ENCODE results near the gene MICAL2.

The MICAL2 gene

DNA sequence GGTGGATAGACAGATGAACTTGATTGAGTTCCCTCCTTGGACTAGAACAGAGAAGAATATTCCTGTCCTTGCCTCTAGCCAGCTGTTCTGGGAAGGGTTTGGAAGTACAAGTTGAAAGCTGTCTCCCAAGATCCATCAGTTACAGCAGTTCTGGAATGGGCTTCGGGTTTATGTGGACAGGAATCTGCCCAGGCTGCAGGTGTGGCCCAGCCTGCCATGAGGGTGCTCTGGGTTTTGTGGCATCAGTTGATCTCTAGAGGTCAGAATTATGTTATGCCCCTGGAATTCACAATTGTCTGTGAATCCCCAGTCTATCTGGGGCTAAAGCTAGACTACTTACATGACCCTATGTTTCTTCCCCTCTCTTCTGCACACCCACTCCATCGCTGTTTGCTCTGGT lies 4.9 kb upstream of the MICAL2 start:
- TF ChIP-seq CREB1 (IDR thresholded peaks at IDR 0.05; ENCODE audit: low read depth) (no peak), TAF1 (IDR thresholded peaks at IDR 0.05; ENCODE audit: low read depth) (no peak), RAD21 (IDR thresholded peaks at IDR 0.05; ENCODE audit: low read depth) (no peak)
- TF ChIP-seq, protein P1, sequence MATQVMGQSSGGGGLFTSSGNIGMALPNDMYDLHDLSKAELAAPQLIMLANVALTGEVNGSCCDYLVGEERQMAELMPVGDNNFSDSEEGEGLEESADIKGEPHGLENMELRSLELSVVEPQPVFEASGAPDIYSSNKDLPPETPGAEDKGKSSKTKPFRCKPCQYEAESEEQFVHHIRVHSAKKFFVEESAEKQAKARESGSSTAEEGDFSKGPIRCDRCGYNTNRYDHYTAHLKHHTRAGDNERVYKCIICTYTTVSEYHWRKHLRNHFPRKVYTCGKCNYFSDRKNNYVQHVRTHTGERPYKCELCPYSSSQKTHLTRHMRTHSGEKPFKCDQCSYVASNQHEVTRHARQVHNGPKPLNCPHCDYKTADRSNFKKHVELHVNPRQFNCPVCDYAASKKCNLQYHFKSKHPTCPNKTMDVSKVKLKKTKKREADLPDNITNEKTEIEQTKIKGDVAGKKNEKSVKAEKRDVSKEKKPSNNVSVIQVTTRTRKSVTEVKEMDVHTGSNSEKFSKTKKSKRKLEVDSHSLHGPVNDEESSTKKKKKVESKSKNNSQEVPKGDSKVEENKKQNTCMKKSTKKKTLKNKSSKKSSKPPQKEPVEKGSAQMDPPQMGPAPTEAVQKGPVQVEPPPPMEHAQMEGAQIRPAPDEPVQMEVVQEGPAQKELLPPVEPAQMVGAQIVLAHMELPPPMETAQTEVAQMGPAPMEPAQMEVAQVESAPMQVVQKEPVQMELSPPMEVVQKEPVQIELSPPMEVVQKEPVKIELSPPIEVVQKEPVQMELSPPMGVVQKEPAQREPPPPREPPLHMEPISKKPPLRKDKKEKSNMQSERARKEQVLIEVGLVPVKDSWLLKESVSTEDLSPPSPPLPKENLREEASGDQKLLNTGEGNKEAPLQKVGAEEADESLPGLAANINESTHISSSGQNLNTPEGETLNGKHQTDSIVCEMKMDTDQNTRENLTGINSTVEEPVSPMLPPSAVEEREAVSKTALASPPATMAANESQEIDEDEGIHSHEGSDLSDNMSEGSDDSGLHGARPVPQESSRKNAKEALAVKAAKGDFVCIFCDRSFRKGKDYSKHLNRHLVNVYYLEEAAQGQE (IDR thresholded peaks at IDR 0.05; ENCODE audit: low read depth) = no peak
- TF ChIP-seq, protein P2, sequence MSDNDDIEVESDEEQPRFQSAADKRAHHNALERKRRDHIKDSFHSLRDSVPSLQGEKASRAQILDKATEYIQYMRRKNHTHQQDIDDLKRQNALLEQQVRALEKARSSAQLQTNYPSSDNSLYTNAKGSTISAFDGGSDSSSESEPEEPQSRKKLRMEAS (IDR thresholded peaks at IDR 0.05) = no peak
- TF ChIP-seq, protein P3, sequence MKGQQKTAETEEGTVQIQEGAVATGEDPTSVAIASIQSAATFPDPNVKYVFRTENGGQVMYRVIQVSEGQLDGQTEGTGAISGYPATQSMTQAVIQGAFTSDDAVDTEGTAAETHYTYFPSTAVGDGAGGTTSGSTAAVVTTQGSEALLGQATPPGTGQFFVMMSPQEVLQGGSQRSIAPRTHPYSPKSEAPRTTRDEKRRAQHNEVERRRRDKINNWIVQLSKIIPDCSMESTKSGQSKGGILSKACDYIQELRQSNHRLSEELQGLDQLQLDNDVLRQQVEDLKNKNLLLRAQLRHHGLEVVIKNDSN (IDR thresholded peaks at IDR 0.05) = no peak

DNA sequence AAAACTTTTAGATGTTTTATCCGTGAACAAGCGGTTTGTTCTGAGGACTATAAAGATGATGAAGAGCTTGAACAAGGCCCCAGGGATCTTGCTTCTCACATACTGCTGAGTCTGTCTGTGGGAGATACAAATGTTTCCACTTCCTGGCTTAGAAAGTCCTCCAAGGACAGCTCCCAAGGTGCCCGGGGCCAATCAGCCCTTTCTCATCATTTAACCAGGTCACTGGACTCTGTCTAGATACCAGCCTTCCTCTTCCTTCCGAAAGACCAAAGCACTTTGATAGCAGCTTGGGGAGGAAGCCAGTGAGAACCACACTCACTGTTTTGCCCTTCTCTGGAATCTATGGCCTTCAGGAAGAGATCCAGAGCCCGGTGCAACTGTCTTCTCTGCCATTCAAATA lies 4.3 kb upstream of the MICAL2 start:
- TF ChIP-seq, protein P2 (IDR thresholded peaks at IDR 0.05) = no peak
- TF ChIP-seq TAF1 (IDR thresholded peaks at IDR 0.05; ENCODE audit: low read depth) (no peak), EP300 (IDR thresholded peaks at IDR 0.05; ENCODE audit: borderline replicate concordance) (no peak), CEBPB (IDR thresholded peaks at IDR 0.05) (no peak), RAD21 (IDR thresholded peaks at IDR 0.05; ENCODE audit: low read depth) (no peak), TCF12 (IDR thresholded peaks at IDR 0.05; ENCODE audit: low read depth) (no peak), YY1 (IDR thresholded peaks at IDR 0.05; ENCODE audit: low read depth) (no peak), CREB1 (IDR thresholded peaks at IDR 0.05; ENCODE audit: low read depth) (no peak), EGR1 (IDR thresholded peaks at IDR 0.05) (no peak), NFIC (IDR thresholded peaks at IDR 0.05) (no peak), ZBTB7A (IDR thresholded peaks at IDR 0.05; ENCODE audit: low read depth) (no peak)
- TF ChIP-seq, protein P1 (IDR thresholded peaks at IDR 0.05; ENCODE audit: low read depth) = no peak
- TF ChIP-seq, protein P3 (IDR thresholded peaks at IDR 0.05) = no peak

DNA sequence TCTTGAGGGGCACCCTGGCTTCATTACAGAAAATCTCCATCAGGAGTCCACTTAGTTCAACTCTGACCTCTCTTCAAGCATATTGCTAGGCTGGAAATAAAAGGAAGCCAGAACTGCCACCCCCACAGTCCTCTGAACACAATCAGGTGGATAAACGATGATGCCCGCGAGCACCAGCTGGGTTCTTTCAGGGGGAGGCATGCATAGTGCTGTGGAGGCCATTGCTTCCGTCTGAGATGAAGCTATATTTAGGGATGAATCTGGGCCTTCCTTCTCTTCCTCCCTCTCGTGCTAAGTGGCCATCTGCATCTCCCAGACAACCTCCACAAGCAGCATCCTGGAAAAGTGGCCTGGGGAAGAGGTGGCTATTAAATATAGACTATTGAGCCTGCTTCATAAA lies 3.9 kb upstream of the MICAL2 start:
- TF ChIP-seq ZBTB7A (IDR thresholded peaks at IDR 0.05; ENCODE audit: low read depth) = no peak
- TF ChIP-seq FOXM1 (IDR thresholded peaks at IDR 0.05; ENCODE audit: borderline replicate concordance, low read depth) = no peak
- TF ChIP-seq EP300 (IDR thresholded peaks at IDR 0.05; ENCODE audit: borderline replicate concordance) = no peak
- TF ChIP-seq CREB1 (IDR thresholded peaks at IDR 0.05; ENCODE audit: low read depth) = no peak
- TF ChIP-seq, protein P3 (IDR thresholded peaks at IDR 0.05) = no peak
- no peak for TF ChIP-seq TAF1 (IDR thresholded peaks at IDR 0.05; ENCODE audit: low read depth)
- TF ChIP-seq, protein P2 (IDR thresholded peaks at IDR 0.05) = no peak
- no peak for TF ChIP-seq EGR1 (IDR thresholded peaks at IDR 0.05)
- TF ChIP-seq, protein P1 (IDR thresholded peaks at IDR 0.05; ENCODE audit: low read depth) = no peak
- no peak for TF ChIP-seq TCF12 (IDR thresholded peaks at IDR 0.05; ENCODE audit: low read depth)
- no peak for TF ChIP-seq CEBPB (IDR thresholded peaks at IDR 0.05)
- no peak for TF ChIP-seq TEAD4 (IDR thresholded peaks at IDR 0.05)
- no peak for TF ChIP-seq RAD21 (IDR thresholded peaks at IDR 0.05; ENCODE audit: low read depth)
- no peak for TF ChIP-seq NFIC (IDR thresholded peaks at IDR 0.05)
- TF ChIP-seq YY1 (IDR thresholded peaks at IDR 0.05; ENCODE audit: low read depth) = no peak

DNA sequence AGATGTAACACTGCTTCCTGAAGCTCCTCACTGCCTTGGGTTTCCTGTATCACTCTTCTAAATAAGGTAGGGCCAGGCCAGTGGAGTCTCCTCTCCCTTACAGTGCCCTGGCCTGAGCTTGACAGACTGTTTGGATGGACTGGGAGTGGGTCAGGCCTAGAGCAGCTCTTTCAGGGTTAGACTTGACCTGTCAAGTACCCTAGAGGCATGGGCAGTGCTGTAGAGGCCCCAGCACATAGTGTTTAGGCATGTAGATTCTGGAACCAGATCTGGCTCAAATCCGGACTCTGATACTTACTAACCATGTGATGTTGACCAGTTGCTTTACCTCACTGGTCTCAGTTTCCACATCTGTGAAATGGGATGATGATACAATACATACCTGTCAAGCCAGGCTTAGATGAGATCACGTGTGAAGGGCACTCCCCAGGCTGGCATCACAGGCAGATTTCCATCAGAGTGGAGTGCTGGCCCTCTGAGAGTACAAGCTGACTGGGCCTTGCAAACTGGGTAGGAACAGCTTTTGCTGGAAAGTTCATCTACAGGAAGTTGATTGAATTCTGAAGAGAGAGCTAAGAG lies 1.4 kb upstream of the MICAL2 start:
- TF ChIP-seq TCF12 (IDR thresholded peaks at IDR 0.05; ENCODE audit: low read depth) = no peak
- TF ChIP-seq ZBTB7A (IDR thresholded peaks at IDR 0.05; ENCODE audit: low read depth) = no peak
- no peak for TF ChIP-seq EGR1 (IDR thresholded peaks at IDR 0.05)
- TF ChIP-seq TAF1 (IDR thresholded peaks at IDR 0.05; ENCODE audit: low read depth) = no peak
- TF ChIP-seq TEAD4 (IDR thresholded peaks at IDR 0.05) = no peak
- no peak for TF ChIP-seq NFIC (IDR thresholded peaks at IDR 0.05)
- TF ChIP-seq, protein P3 (IDR thresholded peaks at IDR 0.05) = no peak
- no peak for TF ChIP-seq YY1 (IDR thresholded peaks at IDR 0.05; ENCODE audit: low read depth)
- no peak for TF ChIP-seq CEBPB (IDR thresholded peaks at IDR 0.05)
- no peak for TF ChIP-seq EP300 (IDR thresholded peaks at IDR 0.05; ENCODE audit: borderline replicate concordance)
- TF ChIP-seq RAD21 (IDR thresholded peaks at IDR 0.05; ENCODE audit: low read depth) = no peak
- TF ChIP-seq FOXM1 (IDR thresholded peaks at IDR 0.05; ENCODE audit: borderline replicate concordance, low read depth) = no peak
- TF ChIP-seq CREB1 (IDR thresholded peaks at IDR 0.05; ENCODE audit: low read depth) = no peak
- TF ChIP-seq, protein P2 (IDR thresholded peaks at IDR 0.05) = no peak
- TF ChIP-seq, protein P1 (IDR thresholded peaks at IDR 0.05; ENCODE audit: low read depth) = no peak

Measured in Ishikawa (cell line).